GM18526 (cell line): ENCODE measurements around the gene GPR155.

Source experiments
- POLR2A ChIP-seq: IDR thresholded peaks from 3 replicates; pipeline ENCODE4 v1.6.1; 2011; ENCODE audit not compliant: insufficient read length; ENCODE audit errors: extremely low read depth

GPR155 gene

GRCh38 chr2:174400853-174401252 lies 86.0 kb downstream of the GPR155 start:
- no peak for TF ChIP-seq POLR2A

- no peak for TF ChIP-seq POLR2A
These were observed 87.7 kb downstream of the GPR155 start for GRCh38 chr2:174399171-174399570.

- TF ChIP-seq POLR2A: no peak
These were observed 89.1 kb downstream of the GPR155 start for GRCh38 chr2:174397773-174398172.

GRCh38 chr2:174395969-174396630 lies 90.7 kb downstream of the GPR155 start:
- TF ChIP-seq POLR2A: no peak

GRCh38 chr2:174395284-174395968 lies 91.4 kb downstream of the GPR155 start, which contains the start of gene SCRN3:
TSS of gene SCRN3 (plus strand) at chr2:174395730. CDS start at chr2:174398284, 2,554 bp downstream.
- TF ChIP-seq POLR2A: peak; percentile 52

GRCh38 chr2:174392706-174393105 lies 94.1 kb downstream of the GPR155 start:
- TF ChIP-seq POLR2A: no peak

- TF ChIP-seq POLR2A: no peak
These were observed 97.3 kb downstream of the GPR155 start for GRCh38 chr2:174389542-174389941.

- TF ChIP-seq POLR2A: no peak
These were observed 101.6 kb downstream of the GPR155 start for GRCh38 chr2:174385201-174385600.

- no peak for TF ChIP-seq POLR2A
These were observed 103.0 kb downstream of the GPR155 start for GRCh38 chr2:174383796-174384195.
